GM18499 (cell line): ENCODE measurements around the gene IGSF5.
"Not testable (repeated sequence)": the region's sequence is repeated elsewhere in the genome, so short reads cannot be mapped to it uniquely, and the experiment has no call there.

Experiments used
- ATAC-seq: cut with Tn5 transposase; IDR thresholded peaks from one replicate; pipeline ENCODE4 v1.9.1; 2021; ENCODE audit warnings: moderate number of reproducible peaks; ENCODE audit not compliant: insufficient read depth, unreplicated experiment

IGSF5 gene

GRCh38 chr21:39744883-39745282 lies at the start of gene IGSF5:
Gene IGSF5 (plus strand): TSS chr21:39745183. CDS start chr21:39745510, 327 bp downstream.
- not testable (repeated sequence) for ATAC-seq

- no peak for ATAC-seq
Measured at GRCh38 chr21:39696196-39696595, 48.8 kb upstream of the IGSF5 start.

GRCh38 chr21:39696618-39697017 lies 48.4 kb upstream of the IGSF5 start:
- no peak for ATAC-seq

DNA sequence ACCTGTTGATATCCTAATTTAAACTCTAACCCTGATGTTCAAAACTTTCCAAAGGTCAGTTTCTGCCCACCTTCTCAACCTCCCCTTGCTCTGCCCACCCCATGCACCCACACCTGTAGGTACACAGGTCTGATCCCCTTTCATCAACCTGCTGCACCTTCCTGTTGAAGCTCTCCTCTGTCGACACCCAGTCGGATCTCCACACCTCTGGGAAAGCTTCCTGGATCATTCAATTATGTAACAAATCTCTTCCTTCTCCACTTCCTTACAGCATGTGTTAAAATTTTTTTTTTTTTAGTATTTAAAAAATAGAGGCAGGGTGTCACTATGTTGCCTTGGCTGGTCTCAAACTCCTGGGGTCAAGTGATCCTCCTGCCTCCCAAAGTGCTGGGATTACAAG lies 44.7 kb upstream of the IGSF5 start:
- ATAC-seq: no peak

- ATAC-seq: no peak
Measured at GRCh38 chr21:39703578-39703977, 41.4 kb upstream of the IGSF5 start.

- no peak for ATAC-seq
Measured at GRCh38 chr21:39705849-39706248, 39.1 kb upstream of the IGSF5 start.

- no peak for ATAC-seq
Measured at GRCh38 chr21:39707316-39707715, 37.7 kb upstream of the IGSF5 start.

DNA sequence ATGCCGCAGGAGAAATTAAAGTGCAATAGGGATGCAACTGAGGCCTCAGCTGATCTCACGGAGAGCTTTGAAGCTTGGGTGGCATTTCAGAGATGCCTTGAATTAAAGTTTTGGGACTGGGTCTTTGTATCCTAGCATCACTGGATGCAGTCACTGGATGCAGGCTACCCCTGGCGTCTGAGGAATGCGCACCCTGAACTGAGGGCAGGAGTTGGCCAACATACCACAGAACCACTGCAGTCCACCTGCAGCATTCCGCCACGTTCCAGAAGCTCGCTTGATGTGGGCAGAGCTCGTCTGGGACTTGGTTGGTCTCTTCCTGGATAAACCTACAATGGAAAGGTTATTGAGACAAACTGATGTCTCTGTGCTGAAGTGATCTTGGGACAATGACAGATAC lies 34.1 kb upstream of the IGSF5 start:
- ATAC-seq: no peak

- ATAC-seq: no peak
Measured at GRCh38 chr21:39712273-39712672, 32.7 kb upstream of the IGSF5 start.

DNA sequence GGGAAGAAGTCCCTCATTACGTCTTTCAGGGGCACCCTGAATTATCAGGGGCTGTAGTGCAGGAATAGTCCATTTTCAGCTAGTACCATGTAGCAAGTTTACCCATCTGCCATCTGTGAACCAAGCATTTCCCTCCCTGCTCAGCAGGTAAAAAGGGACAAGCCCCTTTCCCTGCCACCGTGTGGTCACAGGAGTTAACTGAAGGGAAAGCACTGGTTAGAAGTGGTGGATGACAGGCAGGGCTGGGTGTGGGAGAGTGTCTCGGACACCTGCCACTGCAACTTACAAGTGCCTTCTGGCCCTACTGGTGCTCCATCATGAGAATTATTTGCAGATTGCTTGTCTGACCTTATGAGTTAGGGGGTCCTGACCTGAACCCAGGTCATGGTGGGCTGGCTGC lies 32.0 kb upstream of the IGSF5 start:
- no peak for ATAC-seq

GRCh38 chr21:39713905-39714304 lies 31.1 kb upstream of the IGSF5 start:
- no peak for ATAC-seq

GRCh38 chr21:39714331-39714730 lies 30.7 kb upstream of the IGSF5 start:
- ATAC-seq: no peak

DNA sequence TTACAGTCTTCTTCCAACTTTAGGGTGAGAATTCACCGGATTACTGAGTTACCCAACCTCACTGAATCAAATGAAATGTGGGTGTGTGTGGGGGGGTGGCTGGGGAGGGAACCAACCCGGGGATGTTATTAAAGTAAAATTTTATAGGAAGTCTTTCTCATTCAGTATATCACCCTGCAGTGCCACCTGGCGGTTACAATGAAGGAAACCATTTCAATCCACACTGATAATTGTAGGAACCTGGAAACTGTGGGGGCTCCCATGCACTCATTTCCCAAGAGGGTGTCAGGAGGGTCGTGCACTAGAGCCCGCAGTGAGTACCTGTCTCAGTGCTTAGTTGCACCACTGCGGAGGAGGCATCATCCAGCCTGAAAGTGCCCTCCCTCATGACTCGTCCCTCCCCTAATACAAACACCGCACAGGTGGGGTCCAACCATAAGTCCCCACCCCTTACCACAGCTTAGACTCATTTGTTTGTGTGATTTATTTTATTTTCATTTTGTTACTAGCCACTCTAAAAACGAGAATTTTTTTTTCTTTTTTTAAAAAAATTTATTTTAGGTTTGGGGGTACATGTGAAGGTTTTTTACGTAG lies 29.1 kb upstream of the IGSF5 start:
- no peak for ATAC-seq

DNA sequence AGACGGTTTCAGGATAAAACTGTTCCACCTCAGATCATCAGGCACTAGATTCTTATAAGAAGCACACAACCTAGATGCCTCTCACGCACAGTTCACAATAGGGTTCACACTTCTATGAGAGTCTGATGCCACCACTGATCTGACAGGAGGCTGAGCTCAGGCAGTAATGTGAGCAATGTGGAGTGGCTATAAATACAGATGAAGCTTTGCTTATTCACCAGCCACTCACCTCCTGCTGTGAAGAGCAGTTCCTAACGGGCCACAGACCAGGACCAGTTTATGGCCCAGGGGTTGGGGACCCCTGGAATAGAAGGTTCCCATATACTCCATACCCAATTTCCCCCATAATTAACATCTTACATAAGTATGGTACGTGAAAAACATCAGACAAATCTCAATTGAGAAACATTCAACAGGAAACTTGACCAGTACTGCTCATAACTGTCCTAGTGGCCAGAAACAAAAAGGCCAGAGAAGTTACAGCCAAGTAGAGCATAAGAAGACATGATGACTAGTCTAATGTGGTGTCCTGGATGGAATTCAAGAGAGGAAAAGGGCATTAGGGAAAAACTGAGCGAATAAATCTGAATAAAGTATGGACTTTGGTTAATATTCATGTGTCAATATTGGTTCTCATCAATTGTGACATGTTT lies 24.7 kb upstream of the IGSF5 start:
- ATAC-seq: no peak

- ATAC-seq: no peak
Measured at GRCh38 chr21:39721885-39722284, 23.1 kb upstream of the IGSF5 start.

DNA sequence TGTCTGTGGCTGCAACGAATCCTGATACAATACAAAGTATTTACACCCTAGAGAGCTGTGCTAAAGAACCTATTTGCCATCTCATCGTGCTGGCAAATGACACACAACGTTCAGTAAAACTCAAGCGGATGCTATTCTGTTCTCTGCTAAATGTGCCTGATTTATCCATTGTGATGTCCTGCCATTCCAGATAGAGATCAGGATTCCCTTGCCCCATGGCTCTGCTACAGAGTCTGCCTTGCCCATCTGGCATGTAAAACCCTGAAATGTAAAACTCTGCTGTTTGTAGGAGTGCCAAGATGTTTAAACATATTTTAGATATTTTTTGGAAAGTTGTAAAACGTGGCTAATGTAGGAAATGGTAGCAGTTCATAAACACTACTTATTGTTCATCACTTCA lies 20.0 kb upstream of the IGSF5 start:
- ATAC-seq: no peak

GRCh38 chr21:39726133-39726532 lies 18.9 kb upstream of the IGSF5 start:
- ATAC-seq: no peak

DNA sequence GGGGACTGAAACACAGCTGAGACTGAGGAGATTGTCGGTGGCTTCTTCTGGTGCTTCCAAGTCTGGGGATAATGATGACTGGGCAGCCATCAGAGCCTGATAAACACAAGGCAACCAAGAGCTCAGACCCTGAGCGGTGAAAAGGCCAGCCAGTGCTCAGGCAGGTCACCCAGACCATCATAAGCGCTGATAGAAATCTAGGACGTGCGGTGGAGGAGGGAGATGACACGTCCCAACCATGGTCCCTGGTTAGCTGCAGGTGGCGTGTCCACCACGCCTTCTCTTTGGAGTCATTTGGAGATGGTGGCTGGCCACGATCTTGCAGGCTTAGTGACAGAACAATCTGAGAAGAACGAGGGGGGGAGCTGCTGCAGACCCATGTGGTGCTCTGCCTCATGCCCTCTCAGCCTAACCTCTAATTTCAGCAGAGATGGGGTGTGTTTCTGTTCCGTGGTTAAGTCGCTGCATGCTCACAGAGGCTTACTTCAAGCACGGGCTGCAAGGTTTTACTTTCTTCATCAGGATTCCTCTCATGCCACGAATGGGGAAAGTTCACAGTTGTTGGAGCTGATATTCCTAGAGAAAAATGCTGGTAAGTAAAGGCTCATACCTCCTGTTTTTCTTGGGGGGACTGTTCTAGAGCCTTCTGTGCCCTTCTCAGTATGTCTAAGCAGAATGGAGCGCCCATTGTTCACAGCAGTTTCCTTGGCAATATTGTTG lies 17.4 kb upstream of the IGSF5 start:
- no peak for ATAC-seq

DNA sequence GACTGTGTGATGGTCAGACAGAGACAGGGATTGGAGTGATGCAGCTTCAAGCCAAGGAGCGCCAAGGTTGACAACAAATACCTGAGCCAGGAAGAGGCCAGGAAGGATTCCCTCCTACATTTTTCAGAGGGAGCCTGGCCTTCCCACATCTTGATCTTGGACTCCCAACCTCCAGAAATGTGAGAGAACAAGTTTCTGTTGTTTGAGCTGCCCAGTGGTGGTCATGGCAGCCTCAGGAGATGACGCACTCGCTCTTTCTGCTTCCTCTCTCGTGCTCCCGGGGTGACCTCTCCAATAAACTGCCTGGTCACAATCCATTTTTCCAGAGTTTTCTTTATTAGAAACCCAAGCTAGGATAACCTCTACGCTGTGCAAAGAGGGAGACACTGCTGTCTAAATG lies 16.6 kb upstream of the IGSF5 start:
- ATAC-seq: no peak

DNA sequence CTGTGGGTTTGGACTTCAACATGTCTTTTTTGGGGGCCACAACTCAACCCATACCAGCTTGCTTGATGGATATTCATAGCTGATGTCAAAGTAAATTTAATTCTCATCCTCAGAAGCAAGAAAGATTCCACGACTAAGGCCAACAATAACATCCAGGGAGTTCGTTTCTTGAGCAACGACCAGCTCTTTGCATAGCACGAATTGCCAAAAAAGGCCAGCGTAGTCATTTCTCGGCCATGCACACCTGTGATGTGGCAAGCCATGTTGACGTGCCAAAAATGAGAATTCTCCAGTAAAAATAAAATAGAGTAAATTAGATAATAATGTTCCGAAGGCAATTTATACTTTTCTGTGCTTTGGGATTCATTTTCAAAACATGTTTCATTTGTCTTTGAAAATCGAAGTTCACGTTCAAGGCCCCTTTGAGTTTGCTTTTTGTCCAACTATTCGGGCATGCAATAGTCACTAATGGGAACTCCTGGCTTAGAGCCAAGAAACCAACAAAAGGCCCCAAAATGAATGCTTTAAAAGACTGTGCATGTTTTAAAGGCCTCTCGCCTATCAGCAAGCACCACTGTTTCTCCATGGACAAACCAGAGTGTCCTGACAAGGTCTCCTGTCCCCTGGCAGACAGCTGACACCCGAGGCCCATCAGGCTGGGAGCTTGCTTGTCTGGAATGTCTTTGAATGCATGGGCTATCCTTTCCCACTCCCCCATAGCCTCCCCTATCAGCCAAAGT lies 14.4 kb upstream of the IGSF5 start:
- no peak for ATAC-seq

GRCh38 chr21:39736716-39737115 lies 8.3 kb upstream of the IGSF5 start:
- ATAC-seq: no peak
